HUES64 (cell line): Measurements from ENCODE around the gene IGF1R.

Experiments
- H3K27ac ChIP-seq: 2 replicates; pipeline ENCODE4 v1.7.0; 2013; ENCODE audit warnings: low read depth, low read length, inconsistent platforms
- H3K27me3 ChIP-seq: 2 replicates; pipeline ENCODE4 v1.6.1; 2013; ENCODE audit warnings: mild to moderate bottlenecking, low read length; ENCODE audit not compliant: insufficient read depth
- H3K36me3 ChIP-seq: 2 replicates; pipeline ENCODE4 v1.6.1; 2013; ENCODE audit warnings: mild to moderate bottlenecking, low read length; ENCODE audit not compliant: insufficient read depth
- H3K4me1 ChIP-seq: 2 replicates; pipeline ENCODE4 v1.6.1; 2013; ENCODE audit warnings: mild to moderate bottlenecking, low read length, moderate library complexity; ENCODE audit not compliant: insufficient read depth
- H3K4me3 ChIP-seq: 2 replicates; pipeline ENCODE4 v1.5.1; 2013; ENCODE audit warnings: mild to moderate bottlenecking, low read length, moderate library complexity
- H3K9ac ChIP-seq: 2 replicates; pipeline ENCODE4 v1.6.1; 2013; ENCODE audit warnings: mild to moderate bottlenecking, low read depth, low read length
- H3K9me3 ChIP-seq: 2 replicates; pipeline ENCODE4 v1.6.1; 2013; ENCODE audit warnings: low read depth, low read length; ENCODE audit not compliant: insufficient read depth
- WGBS: fragments of 150-250, 120-280 bp; methylation state at CpG from one replicate; pipeline ENCODE4 v1.1.7; 2013; ENCODE audit warnings: missing lambda C conversion rate; 5-methylcytosine and 5-hydroxymethylcytosine counted together

Gene IGF1R

DNA sequence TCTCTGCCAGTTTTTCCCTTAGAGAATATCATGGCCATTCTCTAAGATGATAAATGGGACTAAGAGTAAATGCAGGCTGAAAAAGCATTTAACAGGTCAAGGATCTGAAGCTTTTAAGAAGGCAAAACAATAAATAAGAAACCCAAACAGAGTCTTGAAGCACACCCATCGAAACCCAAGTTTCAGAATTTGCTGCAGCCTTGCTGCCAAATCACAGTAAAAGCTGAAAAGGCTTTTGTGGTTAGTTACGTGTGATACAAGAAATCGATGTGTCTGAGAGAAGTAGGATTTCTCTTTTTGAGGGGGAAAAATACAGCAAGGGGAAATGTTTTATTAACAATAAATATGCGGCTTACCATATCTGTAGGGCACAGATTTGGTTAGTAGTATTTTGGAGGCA, 92.0 kb downstream of the IGF1R start:
- no peak overlapping the region for H3K9ac ChIP-seq
- no peak overlapping the region for H3K4me3 ChIP-seq
- H3K4me1 ChIP-seq = peaks cover 49% of the 10 kb centered on the region
- H3K36me3 ChIP-seq = no peaks in the 10 kb centered on the region
- 94% methylated on average over 4 of the region's 4 CpGs for WGBS
- no peak overlapping the region; the same call in 1 of the 2 replicates for H3K27ac ChIP-seq
- no peaks in the 10 kb centered on the region for H3K9me3 ChIP-seq
- no peaks in the 10 kb centered on the region for H3K27me3 ChIP-seq

DNA sequence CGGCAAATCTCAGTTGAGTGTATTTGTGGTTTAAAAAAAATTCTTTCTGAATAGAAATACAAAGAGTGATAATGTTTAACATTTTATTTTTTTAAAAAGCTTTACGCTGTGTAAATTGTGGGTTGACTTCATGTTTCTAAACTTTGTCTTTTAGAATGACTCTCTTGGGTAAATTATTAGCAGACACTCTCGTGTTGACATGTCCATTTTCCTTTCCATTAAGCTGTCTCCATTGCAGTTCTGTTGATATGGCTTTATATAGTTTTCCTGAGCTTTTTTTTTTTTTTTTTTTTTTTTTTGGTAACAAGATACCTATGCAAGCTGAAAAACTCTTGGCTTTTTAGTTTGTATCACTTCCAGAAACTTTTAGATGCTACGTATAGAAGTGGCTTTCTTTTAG, 92.6 kb downstream of the IGF1R start:
- Histone ChIP-seq H3K27me3 (no peaks in the 10 kb centered on the region), H3K9me3 (no peaks in the 10 kb centered on the region), H3K27ac (no peak overlapping the region), H3K4me1 (peaks cover 56% of the 10 kb centered on the region), H3K36me3 (no peaks in the 10 kb centered on the region), H3K9ac (no peak overlapping the region), H3K4me3 (no peak overlapping the region)
- 95% methylated on average over 4 of the region's 4 CpGs for WGBS

DNA sequence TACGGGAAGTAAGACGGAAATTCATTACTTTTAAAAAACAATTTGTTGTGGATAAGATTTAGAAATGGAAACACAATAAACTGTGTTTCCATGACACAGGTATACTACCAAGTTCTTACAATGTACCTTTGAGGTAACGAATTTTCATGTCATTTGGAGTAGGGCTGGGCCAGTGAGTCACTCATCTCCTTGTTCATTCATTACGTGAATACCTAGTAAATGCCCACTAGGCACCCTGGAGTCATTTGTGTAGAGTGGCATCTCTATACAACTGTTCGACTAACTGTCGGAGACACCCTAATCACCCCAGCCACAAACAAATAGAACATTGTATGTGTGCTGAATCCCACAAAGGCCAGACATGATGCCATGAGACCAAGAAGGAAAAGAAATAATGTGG, 94.8 kb downstream of the IGF1R start:
- no peaks in the 10 kb centered on the region for H3K27me3 ChIP-seq
- WGBS = 89% methylated on average over 4 of the region's 6 CpGs
- H3K4me1 ChIP-seq = peaks cover 55% of the 10 kb centered on the region
- no peak overlapping the region for H3K27ac ChIP-seq
- no peak overlapping the region for H3K4me3 ChIP-seq
- no peaks in the 10 kb centered on the region for H3K9me3 ChIP-seq
- H3K9ac ChIP-seq = no peak overlapping the region
- no peaks in the 10 kb centered on the region for H3K36me3 ChIP-seq

DNA sequence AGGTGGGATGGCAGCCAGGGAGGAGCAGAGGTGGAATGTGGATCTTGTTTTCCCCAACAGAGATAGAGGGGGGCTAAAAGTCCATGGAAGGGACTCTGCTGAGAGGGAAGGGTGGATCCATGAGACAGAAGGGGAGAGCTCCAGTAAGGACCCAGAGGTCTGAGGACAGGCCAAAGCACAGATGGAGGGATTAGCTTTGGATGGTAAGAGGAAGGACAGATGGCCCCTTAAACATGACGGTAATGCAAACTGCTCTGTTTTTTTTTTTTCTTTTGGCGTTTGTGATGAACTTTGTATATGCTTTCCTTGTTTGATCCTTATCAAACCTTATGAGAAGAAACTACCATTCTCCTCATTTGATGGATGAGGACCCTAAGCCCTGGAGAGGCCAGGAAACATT, 96.2 kb downstream of the IGF1R start:
- no peaks in the 10 kb centered on the region for H3K27me3 ChIP-seq
- H3K4me3 ChIP-seq = no peak overlapping the region
- no peaks in the 10 kb centered on the region for H3K36me3 ChIP-seq
- H3K9me3 ChIP-seq = no peaks in the 10 kb centered on the region
- peaks cover 43% of the 10 kb centered on the region for H3K4me1 ChIP-seq
- no peak overlapping the region for H3K9ac ChIP-seq
- H3K27ac ChIP-seq = no peak overlapping the region
- WGBS = 92% methylated on average over 2 of the region's 2 CpGs

DNA sequence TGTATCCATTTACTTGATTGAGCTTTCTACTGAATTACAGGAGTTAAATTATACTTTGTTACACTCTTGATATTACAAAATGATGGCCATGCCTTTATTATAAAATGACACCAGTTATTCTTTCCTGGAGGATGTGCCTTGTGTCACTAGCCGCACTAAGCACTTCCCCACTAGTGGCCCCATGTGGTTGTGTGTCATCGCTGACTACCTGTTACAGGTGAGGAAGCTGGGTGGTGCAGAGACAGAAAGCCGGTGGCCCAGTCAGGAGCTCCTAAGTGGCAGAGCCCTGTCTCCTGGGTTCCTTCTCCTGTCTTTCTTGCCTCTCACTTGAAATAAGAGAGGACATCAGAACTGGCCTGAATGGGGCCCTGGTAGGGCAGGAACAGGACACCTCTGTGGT, 96.8 kb downstream of the IGF1R start:
- H3K4me3 ChIP-seq = no peak overlapping the region
- no peaks in the 10 kb centered on the region for H3K27me3 ChIP-seq
- H3K4me1 ChIP-seq = peaks cover 38% of the 10 kb centered on the region
- H3K27ac ChIP-seq = no peak overlapping the region
- WGBS = 77% methylated on average over 3 of the region's 3 CpGs
- no peak overlapping the region for H3K9ac ChIP-seq
- H3K36me3 ChIP-seq = no peaks in the 10 kb centered on the region
- H3K9me3 ChIP-seq = no peaks in the 10 kb centered on the region

DNA sequence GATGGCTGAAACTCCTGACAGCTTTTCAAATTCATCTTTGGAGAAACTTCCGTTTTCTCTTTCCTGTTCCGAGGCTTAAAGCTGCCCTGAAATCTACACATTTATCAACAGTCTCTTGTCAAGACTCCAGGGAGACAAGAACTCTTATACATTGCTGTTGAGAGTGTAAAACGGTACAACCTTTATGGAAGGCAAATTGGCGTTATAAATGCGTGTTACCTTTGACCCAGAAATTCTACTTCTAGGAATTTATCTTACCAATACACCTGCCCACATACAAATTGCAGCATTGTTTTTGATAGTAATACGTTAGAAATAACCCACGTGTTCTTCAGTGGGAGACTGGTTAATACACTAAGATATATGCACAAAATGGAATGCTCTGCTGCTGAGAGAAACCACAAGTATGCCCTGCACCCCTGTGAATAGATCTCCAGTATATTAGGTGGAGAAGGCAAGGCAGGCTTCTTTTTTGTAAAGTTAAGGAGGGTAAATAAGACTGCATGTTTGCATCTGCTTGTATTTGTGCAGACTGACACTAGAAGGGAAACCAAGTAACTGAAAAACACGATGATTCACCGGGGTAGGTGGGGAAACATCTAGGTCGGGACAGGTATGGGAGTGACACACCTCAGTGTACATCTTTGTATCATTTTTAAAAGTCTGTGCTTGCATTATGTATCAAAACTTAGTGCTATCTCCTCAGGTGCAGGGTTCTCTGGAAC, 97.5 kb downstream of the IGF1R start:
- Histone ChIP-seq H3K27me3 (no peaks in the 10 kb centered on the region), H3K36me3 (no peaks in the 10 kb centered on the region), H3K9me3 (no peaks in the 10 kb centered on the region), H3K4me3 (no peak overlapping the region), H3K9ac (no peak overlapping the region), H3K27ac (no peak overlapping the region), H3K4me1 (peaks cover 34% of the 10 kb centered on the region)
- WGBS = 93% methylated on average over 10 of the region's 10 CpGs

DNA sequence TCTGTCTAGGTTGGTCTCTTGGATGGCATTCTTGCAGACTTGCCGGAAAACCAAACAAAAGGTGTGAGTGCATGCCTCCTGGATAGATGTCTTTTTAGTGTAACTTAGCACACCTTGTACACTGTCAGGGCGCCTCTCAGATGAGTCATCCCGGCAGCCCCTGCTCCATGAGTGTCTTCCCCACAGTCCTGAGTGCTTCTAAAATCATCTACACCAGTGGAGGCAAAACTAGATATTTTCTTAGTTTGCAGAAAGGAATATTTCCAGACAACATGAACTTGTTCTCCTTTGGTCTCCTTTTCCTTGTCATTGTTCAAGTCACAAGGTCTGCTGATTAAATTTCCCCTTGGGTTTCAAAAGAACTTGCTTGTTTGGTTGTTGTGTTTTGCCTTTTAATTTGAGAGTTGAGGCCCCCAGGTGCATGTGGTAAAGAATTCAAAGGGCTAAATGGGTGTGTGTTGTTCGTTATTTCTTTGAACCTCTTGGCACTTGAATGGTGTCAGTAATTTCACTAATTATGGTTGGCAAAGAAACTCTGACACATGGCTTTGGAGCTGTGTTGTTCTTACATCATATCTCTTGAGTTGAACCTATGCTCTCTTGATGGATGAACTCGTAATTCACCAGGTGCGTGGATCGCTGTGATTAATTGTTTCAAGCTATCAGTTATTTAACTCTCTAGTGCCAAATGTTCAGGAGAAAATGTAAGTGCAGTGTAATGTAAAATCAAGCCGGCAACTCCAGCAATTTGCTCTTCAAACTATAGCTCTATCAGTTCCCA, 98.2 kb downstream of the IGF1R start:
- Histone ChIP-seq H3K27ac (no peak overlapping the region), H3K9me3 (no peaks in the 10 kb centered on the region), H3K4me1 (peaks cover 33% of the 10 kb centered on the region), H3K9ac (no peak overlapping the region), H3K27me3 (no peaks in the 10 kb centered on the region), H3K4me3 (no peak overlapping the region), H3K36me3 (no peaks in the 10 kb centered on the region)
- WGBS = 88% methylated on average over 7 of the region's 8 CpGs

DNA sequence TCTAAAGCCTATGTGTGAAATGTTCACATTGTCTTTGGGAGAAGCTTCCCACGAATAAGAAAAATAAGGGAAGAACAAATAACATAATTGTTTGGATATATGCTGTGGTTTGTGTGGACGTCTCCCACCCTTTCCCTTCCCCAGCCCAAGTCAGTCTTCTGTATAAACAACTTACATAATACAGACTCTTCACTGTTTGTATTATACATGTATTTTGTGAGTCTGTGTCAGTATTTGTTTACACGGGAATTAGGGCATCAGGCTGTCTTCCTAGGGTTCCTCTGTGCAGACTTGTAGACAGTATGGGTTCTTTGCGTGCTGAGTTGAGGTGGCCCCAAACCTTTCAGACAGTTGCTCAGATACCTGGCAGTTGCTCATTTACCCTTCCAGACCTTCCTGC, 103.4 kb downstream of the IGF1R start:
- no peaks in the 10 kb centered on the region for H3K9me3 ChIP-seq
- H3K36me3 ChIP-seq = no peaks in the 10 kb centered on the region
- H3K4me3 ChIP-seq = no peak overlapping the region
- peaks cover 21% of the 10 kb centered on the region for H3K4me1 ChIP-seq
- H3K27me3 ChIP-seq = no peaks in the 10 kb centered on the region
- WGBS = 98% methylated on average over 3 of the region's 4 CpGs
- no peak overlapping the region for H3K9ac ChIP-seq
- H3K27ac ChIP-seq = no peak overlapping the region

DNA sequence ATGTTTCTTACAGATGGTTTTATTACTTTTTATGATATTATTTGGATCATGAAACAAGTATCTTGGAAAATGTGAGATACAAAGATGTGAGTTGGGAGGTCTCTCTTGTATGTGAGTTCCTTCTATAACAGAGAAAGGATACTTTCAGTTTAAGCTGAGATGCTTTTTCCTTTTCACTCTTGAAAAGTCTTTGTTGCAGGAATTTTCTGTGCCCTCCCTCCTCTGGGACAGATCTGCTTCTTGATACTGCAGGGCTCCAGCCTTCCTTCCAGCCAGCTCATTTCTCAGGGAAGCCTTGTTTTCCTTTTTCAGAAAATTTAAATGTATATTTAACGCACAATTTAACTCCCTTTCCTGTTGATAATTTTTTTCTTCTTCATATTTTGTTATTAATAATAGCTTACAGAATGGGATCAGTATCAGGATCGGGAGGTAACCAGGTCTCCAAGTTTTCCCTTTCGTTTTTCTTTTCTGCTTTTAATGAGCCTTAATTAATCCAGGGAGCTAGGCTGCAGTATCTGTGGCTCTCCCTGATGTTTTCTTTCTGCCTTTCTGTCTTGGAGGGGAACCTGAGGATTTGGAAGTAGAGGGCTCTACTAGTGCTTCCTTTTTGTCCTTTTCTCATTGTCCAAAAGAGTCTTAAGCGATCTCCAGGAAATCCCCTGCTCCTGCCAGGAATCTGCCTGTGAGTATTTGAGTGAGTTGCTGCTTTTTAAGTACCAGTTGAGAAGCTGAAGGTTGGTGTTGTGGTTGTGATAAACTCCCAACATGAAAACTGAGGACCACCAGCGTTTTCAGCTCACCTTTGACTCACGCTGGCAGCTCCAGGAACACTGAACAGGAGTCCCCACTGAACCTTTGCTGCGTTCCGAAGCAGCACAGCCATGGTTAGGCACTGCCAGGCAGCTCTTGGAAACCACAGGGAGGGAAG, 105.7 kb downstream of the IGF1R start:
- Histone ChIP-seq H3K27me3 (no peaks in the 10 kb centered on the region), H3K9ac (peak overlapping the region; percentile 34; the same call in 1 of the 2 replicates), H3K4me1 (peaks cover 37% of the 10 kb centered on the region), H3K9me3 (no peaks in the 10 kb centered on the region), H3K36me3 (no peaks in the 10 kb centered on the region), H3K4me3 (no peak overlapping the region), H3K27ac (peak overlapping the region; percentile 66)
- WGBS = 44% methylated on average over 7 of the region's 8 CpGs

DNA sequence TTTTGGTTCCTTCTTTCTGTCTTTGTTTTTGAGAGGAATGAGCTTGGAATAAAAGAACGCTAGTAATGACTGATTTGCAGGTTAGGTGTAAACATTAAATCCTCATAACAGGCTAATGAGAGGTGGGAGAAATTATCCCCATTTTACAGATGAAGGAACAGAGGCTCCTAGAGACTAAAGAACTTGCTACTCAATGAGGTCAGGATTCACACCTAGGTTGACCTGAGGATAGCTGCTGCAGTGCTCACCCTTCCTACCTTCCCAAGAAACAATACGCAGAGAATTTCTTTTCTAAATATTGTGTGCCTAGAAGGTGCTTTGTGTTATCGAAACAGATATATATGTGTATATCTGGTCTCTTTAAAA, 106.3 kb downstream of the IGF1R start:
- Histone ChIP-seq H3K27ac (peak overlapping the region; percentile 66), H3K27me3 (no peaks in the 10 kb centered on the region), H3K36me3 (no peaks in the 10 kb centered on the region), H3K9me3 (no peaks in the 10 kb centered on the region), H3K4me3 (no peak overlapping the region), H3K4me1 (peaks cover 37% of the 10 kb centered on the region), H3K9ac (peak overlapping the region; percentile 34; the same call in 1 of the 2 replicates)
- no CpG with 5 or more reads among the region's 3 CpGs for WGBS

DNA sequence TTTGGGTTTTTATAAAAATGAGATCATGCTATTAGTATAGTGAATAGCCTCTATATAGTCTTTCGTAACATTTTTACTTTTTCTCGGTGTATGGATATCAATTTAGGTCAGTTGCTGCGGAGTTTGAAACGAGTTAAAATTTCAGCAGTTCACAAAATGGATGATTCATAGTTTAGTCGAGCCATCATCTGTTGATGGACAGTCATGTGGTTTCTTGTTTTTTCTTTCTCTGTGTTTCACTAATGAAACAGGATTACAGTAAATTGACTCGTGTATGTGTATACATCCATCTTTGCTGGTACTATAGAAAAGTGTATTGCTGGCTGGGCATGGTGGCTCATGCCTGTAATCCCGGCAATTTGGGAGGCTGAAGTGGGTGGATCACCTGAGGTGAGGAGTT, 106.8 kb downstream of the IGF1R start:
- Histone ChIP-seq H3K9me3 (no peaks in the 10 kb centered on the region), H3K27ac (no peak overlapping the region), H3K36me3 (no peaks in the 10 kb centered on the region), H3K4me1 (peaks cover 37% of the 10 kb centered on the region), H3K4me3 (no peak overlapping the region), H3K9ac (no peak overlapping the region), H3K27me3 (no peaks in the 10 kb centered on the region)
- 92% methylated on average over 7 of the region's 7 CpGs for WGBS
